IPS DF 4.7 (cell line): ENCODE results near the gene SMIM24.

ENCODE experiments used
- DNase-seq: peaks from one replicate; pipeline ENCODE4 v3.0.0-alpha.2; 2013; ENCODE audit warnings: low spot score; ENCODE audit errors: extremely low read depth

The SMIM24 gene

GRCh38 chr19:3497757-3498520, 17.6 kb upstream of the SMIM24 start:
- no peak for DNase-seq

GRCh38 chr19:3496392-3497273, 16.3 kb upstream of the SMIM24 start:
- DNase-seq: no peak

DNA sequence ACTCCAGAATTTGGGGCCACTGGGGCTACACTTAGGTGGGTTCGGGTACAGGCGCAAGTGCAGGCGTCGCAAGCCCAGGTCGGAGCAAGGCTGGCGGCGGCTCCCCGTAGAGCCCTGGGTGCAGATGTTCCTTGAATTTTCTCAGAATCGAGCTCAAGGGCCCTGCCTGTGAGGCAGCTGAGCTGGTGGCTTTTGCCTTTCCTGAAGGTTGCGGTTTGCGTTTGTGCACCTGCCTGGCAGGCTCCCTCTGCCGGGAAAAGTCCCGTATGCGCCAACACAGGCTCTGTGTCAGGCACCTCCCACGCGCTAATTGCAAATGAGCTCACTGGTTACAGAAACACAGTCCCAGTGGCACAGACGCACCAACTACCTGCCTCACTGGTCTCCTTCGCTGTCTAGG, 14.2 kb upstream of the SMIM24 start:
- DNase-seq: no peak

- no peak for DNase-seq
Measured at GRCh38 chr19:3494051-3494450, 13.7 kb upstream of the SMIM24 start.

- no peak for DNase-seq
Measured at GRCh38 chr19:3493651-3494050, 13.3 kb upstream of the SMIM24 start.

DNA sequence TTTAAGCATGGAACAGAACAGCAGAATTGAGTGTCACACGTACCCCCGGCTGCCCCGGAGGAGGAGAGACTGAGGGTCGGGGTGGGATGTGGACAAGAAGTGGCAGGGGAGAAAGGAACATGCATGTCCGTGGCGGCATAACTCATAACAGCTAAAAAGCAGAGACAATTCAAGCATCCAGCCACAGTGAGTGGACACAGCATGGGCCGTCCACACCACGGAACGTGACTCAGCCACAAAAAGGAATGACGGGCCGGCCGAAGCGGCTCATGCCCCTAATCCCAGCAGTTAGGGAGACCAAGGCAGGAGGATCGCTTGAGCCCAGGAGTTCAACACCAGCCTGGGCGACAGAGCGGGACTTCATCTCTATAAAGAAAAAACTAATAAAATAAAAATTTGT, 12.6 kb upstream of the SMIM24 start:
- no peak for DNase-seq

DNA sequence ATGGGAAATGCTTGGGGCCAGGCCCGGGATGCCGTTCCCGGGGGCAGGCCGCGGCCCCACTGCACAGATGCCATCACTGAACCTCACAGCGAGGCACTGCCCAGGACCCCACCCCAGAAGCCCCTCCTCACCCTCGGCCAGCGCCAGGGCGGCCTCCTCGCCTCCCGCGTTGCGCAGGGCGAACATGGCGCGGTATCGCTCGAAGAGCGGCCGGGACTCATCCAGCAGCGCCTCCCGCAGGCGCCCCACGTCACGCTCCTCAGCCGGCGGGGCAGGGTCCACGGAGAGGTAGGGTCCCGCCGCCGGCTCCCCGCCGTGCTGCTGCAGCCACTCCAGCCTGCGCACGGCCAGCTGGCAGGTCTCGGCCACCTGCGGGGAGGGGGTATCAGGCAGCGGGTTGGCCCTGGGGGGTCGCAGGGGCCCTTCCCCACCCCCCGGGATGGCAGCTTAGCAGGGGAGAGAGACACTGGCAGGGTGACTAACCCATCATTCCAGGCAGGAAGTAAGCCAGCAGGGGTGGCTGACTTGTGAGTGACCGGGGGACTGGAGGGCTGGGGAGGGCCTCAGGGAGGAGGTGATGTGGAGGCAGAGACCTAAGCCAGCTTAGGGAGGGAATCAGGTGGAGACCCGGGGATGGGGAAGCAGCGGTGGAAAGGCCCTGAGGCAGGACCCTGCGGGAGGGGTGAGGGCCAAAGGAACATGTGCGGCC, 12.0 kb upstream of the SMIM24 start:
- no peak for DNase-seq

DNA sequence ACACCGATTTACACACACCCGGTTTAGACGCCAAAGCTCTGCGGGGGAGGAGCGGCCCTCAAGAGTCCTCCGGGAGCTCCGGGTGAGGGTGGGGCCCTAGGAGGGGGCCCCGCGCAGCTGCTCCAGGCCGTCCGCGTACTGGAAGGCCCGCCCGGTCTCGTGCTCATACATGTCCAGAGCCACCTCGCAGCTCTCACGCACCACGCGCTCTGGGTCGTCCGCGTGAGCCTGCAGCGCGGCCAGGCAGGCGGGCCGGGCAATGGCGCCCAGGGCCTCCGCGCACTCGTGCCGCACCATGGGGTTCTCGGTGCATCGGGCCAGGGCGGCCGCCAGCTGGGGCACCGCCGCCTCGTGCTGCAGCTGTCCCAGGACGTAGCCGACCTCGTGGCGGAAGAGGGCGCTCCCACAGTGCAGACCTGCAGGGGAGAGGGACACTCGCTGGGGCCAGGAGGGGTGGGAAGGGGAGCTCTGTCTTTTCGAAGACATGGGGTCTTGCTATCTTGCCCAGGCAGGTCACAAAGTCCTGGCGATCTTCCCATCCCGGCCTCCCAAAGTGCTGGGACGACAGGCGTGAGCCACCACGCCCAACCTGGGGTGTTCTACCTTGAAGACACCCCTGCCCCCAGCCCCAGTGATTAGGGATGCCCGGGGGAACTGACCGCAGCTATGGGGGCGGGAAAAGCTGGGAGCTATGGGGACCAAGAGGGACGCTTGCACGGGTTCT, 11.2 kb upstream of the SMIM24 start:
- no peak for DNase-seq

DNA sequence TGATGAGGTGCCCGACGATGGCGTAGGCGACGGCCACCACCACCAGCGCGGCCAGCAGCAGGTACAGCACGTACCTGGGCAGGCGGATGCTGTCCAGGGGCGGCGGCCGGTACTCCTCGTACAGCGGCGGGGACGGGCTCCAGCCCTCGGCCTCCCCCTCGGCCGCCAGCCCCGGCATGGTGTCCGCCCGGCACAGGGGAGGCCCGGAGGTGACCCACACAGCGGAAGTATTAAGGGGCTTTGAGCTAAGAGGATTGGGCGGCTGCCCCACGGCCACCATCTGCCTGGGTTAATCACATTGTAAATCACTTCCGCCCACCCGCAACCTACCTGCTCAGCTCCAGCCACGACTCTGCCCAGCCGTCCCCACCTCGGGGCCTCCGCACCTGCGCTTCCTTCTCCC, 2.9 kb upstream of the SMIM24 start, which contains the start of gene SMIM44:
SMIM44 (minus strand) TSS at position 216 of the 403 bp plus-strand sequence; CDS start at position 178, 38 bp downstream.
- DNase-seq: no peak

- no peak for DNase-seq
Measured at GRCh38 chr19:3482507-3483225, 2.3 kb upstream of the SMIM24 start.

GRCh38 chr19:3481241-3482090, 1.1 kb upstream of the SMIM24 start:
- no peak for DNase-seq

DNA sequence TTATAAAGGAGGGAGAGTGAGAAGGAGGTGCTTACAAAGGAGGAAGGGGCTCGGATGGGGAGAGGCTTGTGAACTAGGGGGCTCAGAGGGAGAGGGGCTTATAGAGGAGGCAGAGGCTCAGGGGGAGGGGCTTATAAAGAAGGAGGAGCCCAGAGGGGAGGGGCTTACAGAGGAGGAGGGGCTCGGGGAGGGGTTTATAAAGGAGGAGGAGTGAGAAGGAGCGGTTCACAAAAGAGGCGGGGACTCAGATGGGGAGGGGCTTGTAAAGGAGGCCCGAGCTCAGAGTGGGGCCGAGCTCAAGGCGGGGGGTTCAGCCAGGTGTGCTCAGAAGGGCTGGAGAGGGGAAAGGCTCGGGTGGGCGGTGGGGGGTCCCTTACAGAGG, 500 bp downstream of the SMIM24 start:
- DNase-seq: no peak

DNA sequence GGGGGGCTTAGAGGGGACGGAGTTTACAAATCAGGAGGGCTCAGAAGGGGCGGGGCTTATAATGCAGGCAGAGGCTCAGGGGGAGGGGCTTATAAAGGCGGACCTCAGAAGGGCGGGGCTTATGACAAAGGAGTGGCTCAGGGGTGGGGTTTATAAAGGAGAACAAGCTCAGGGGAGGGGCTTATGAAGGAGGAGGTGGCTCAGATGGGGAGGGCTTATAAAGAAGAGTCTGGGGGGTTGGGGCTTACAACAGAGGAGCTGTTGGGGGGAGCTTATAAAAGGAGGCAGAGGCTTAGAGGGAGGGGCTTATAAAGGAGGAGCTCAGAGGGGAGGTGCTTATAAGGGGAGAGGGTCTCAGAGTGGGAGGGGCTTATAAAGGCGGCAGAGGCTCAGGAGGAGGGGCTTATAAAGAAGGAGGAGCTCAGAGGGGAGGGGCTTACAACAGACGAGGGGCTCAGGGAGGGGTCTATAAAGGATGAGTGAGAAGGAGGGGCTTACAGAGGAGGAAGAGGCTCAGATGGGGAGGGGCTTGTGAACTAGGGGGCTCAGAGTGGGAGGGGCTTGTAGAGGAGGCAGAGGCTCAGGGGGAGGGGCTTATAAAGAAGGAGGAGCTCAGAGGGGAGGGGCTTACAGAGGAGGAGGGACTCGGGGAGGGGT, 1.0 kb downstream of the SMIM24 start:
- no peak for DNase-seq

DNA sequence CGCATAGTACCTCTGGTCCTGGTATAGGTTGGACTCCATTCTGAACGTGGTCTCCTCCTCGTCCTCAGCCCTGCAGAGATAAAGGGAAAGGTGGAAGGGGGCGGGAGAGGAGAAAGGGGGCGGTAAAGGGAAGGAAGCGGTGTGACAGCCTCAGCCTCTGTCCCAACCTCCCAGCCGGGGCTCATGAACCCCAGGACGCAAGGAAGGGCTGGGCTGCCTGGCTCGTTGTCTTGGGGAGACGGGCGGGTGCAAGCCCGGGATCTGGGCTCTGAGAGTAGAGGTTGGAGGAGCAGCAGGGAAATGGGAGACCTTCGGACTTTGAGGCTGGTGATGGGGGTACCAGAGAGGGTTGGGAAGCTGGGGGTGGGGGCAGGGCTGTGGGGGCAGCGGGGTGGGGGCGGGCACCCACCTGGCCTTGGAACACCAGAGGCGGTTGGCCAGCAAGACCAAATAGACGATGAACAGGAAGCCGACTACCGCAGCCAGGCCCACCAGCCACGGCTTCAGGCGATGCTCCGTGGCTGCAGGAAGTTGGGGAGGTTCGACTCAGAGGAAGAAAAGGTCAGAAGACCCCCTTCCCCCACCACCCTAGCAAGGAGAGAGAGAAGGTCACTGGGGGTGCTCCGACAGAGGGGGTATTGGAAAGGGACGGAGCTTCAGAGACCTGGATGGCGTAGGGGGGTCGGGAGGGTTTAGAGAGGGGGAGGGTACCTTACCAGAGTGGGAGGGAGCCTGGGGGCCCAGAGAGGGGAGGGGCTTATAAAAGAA, 1.7 kb downstream of the SMIM24 start:
- DNase-seq: no peak

- no peak for DNase-seq
Measured at GRCh38 chr19:3477951-3478350, 2.4 kb downstream of the SMIM24 start.

- DNase-seq: no peak
Measured at GRCh38 chr19:3477506-3477905, 2.8 kb downstream of the SMIM24 start.

DNA sequence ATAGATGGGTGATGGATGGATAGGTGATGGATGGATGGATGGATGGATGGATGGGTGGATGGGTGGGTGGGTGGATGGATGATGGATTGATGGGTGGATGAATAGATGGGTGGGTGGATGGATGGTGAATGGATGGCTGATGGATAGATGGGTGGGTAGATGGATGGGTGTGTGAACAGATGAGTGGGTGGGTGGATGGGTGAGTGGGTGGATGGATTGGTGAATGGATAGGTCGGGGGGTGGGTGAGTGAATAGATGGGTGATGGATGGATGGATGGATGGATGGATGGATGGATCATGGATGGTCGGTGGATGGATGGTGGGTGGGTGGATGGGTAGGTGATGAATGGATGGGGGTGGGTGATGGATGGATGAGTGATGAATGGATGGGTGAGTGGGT, 3.5 kb downstream of the SMIM24 start:
- no peak for DNase-seq

DNA sequence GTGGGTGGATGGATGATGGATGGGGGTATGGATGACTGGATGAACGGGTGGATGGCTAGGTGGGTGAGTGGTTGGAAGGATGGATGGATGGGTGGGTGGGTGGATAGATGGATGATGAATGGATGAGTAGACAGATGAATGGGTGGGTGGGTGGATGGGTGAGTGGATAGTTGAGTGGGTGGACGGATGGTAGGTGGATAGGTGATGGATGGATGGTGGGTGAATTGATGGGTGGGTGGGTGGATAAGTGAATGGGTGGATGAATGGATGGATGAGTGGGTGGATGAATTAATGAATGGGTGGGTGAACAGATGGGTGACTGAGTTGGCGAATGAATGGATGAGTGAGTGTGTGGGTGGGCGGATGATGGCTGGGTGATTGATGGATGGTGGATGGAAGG, 4.9 kb downstream of the SMIM24 start:
- DNase-seq: no peak
